GM18499 (cell line): ENCODE measurements around the gene SLC27A5.
"Not testable (repeated sequence)": the region's sequence is repeated elsewhere in the genome, so short reads cannot be mapped to it uniquely, and the experiment has no call there.

ENCODE experiments used
- ATAC-seq: cut with Tn5 transposase; IDR thresholded peaks from one replicate; pipeline ENCODE4 v1.9.1; 2021; ENCODE audit warnings: moderate number of reproducible peaks; ENCODE audit not compliant: insufficient read depth, unreplicated experiment

SLC27A5 gene

DNA sequence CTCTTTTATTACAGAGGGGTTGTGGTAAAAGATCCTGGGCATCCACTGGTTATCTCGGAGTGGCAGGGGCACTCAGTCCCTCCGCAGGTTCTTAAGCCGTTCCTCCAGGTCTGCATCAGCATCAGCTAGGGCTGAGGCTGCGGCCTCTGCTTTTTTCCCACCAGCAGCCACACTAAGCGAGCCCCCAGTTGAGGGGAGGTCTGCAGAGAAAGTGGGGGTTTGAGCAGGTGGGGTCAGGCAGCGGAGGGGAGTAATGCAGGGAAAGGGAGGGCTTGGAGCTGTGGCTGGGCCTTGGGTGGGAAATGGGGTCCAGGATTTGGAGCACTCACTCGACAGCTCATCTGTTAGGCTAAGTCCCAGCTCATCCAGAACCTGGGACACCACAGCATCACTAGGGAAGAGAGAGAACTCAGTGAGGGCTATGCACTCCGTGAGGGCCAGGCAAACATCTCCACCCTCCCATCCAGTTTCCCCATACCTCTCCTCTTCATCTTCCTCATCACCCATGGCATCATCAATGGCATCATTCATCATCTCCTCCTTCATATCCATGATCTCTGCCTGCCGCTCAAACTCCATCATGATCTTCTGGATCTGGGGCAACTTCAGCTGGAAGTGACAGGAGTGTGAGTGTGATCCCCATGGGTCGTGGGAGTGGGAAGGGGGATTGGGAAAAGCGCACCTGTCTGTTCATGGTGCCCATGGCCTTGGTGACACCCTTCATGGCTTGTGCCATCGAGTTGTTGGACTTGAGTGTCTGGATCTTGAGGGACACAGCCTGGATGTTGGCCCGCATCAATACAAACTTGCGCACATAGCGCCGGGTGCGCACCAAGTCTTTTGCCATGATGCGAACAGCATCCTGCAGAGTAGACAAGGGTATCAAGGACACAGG lies 40.0 kb upstream of the SLC27A5 start:
- ATAC-seq = no peak

DNA sequence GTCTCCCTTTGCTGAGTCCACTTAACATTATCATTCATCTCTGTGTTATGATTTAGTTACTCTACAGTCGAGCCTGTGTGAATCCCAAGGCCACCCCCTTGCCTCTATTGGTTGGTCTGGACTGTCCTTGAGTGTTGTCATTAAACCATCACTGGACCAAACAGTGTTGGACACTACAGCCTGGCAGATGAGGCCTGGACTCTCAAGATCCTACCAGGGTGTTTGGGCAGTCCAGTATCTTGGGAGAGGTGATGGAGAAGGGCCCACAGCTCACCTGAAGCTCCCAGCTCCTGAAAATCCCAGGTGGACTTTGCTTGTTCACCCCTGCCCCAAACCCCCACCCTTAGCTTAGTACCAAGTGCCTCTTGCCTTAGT lies 39.3 kb upstream of the SLC27A5 start:
- ATAC-seq = no peak

GRCh38 chr19:58550362-58551122 lies 38.8 kb upstream of the SLC27A5 start:
- ATAC-seq = no peak

DNA sequence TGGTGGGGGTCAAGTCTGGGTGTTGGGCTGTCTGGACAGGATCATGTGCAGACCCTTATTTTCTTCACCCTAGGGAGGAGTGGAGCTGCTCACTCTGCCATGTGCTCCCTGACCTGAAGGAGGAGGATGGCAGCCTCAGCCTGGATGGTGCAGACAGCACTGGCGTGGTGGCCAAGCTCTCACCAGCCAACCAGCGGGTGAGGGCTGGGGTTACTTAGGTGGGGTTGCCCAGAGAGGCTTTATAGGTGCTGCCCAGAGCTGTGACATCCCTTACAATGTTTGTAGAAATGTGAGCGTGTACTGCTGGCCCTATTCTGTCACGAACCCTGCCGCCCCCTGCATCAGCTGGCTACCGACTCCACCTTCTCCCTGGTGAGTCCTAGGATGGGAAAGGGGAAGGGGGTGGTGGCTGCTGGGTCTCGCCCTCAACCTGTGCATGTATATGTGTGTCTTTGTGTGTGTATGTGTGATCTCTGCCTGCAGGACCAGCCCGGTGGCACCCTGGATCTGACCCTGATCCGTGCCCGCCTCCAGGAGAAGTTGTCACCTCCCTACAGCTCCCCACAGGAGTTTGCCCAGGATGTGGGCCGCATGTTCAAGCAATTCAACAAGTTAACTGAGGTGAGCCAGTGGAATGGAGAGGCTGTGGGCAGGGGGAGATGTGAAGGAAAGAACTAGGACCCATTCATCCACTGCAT lies 38.0 kb upstream of the SLC27A5 start:
- no peak for ATAC-seq

- no peak for ATAC-seq
Measured at GRCh38 chr19:58548859-58549663, 37.3 kb upstream of the SLC27A5 start.

- ATAC-seq = no peak
Measured at GRCh38 chr19:58547323-58548312, 35.8 kb upstream of the SLC27A5 start.

DNA sequence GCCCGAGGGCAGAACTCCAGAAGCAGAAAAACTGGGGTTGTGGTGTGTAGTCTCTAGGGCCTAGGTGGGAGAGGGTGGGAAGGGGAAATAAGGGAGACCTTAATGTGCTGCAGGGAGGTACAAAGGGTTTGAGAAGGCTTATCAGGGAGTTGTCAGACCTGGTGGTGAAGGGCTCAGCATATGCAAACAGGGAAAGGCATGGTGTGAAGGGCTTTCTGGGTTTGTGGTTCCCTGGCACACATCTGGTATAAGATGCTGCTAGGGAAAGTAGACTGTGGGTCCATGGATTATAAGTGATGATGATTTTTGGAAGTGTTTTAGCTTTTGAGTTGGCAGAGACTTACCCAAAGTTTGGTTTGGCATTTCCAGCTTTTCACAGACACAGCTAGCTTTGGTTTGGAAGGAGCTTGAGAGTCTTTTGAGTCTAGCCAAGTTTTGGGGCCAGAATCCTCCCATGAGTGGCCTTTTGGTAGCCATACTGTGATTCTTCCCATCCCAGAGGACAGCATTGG lies 34.3 kb upstream of the SLC27A5 start:
- ATAC-seq = no peak

GRCh38 chr19:58545286-58546018 lies 33.7 kb upstream of the SLC27A5 start:
- no peak for ATAC-seq

DNA sequence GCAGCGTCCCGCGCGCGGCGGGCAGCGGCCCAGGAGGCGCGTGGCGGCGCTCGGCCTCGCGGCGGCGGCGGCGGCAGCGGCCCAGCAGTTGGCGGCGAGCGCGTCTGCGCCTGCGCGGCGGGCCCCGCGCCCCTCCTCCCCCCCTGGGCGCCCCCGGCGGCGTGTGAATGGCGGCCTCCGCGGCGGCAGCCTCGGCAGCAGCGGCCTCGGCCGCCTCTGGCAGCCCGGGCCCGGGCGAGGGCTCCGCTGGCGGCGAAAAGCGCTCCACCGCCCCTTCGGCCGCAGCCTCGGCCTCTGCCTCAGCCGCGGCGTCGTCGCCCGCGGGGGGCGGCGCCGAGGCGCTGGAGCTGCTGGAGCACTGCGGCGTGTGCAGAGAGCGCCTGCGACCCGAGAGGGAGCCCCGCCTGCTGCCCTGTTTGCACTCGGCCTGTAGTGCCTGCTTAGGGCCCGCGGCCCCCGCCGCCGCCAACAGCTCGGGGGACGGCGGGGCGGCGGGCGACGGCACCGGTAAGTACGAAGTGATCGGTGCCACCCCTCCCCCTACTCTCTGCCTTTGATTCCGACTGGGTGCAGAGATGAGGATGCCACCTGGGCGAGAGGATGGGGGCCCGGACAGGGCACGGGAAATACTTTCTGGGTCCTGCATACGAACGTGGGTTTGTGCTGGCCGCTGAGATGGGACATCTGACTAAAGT lies 32.9 kb upstream of the SLC27A5 start:
- ATAC-seq = peak; percentile 24

- ATAC-seq = peak; percentile 67
Measured at GRCh38 chr19:58543826-58544590, 32.2 kb upstream of the SLC27A5 start, which contains the start of gene TRIM28. Gene TRIM28 (plus strand): TSS chr19:58544064. CDS start chr19:58544758, 694 bp downstream.

DNA sequence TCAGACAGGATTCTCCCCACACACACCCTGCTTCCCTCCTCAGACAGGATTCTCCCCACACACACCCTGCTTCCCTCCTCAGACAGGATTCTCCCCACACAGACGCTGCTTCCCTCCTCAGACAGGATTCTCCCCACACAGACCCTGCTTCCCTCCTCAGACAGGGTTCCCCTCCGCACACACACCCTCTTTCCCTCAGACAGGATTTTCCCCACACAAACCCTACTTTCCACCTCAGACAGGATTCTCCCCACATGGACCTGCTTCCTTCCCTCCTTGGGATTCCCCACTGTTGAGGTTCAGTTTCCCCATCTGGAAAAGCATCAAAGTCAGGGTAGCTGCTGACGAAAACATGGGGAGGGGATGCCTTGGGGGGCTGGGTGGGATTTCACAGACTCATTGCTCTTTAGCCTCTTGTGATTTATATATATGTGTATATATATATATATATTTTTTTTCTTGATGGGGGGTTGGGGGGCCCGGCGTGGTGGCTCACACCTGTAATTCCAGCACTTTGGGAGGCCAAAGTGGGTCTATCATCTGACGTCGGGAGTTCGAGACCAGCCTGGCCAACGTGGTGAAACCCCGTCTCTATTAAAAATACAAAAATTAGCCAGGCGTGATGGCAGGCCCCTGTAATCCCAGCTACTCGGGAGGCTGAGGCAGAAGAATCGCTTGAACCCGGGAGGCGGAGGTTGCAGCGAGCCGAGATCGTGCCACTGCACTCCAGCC lies 31.0 kb upstream of the SLC27A5 start:
- ATAC-seq = not testable (repeated sequence)

DNA sequence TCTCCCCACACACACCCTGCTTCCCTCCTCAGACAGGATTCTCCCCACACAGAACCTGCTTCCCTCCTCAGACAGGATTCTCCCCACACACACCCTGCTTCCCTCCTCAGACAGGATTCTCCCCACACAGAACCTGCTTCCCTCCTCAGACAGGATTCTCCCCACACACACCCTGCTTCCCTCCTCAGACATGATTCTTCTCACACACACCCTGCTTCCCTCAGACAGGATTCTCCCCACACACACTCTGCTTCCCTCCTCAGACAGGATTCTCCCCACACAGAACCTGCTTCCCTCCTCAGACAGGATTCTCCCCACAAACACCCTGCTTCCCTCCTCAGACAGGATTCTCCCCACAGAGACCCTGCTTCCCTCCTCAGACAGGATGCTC lies 27.4 kb upstream of the SLC27A5 start:
- ATAC-seq = not testable (repeated sequence)

DNA sequence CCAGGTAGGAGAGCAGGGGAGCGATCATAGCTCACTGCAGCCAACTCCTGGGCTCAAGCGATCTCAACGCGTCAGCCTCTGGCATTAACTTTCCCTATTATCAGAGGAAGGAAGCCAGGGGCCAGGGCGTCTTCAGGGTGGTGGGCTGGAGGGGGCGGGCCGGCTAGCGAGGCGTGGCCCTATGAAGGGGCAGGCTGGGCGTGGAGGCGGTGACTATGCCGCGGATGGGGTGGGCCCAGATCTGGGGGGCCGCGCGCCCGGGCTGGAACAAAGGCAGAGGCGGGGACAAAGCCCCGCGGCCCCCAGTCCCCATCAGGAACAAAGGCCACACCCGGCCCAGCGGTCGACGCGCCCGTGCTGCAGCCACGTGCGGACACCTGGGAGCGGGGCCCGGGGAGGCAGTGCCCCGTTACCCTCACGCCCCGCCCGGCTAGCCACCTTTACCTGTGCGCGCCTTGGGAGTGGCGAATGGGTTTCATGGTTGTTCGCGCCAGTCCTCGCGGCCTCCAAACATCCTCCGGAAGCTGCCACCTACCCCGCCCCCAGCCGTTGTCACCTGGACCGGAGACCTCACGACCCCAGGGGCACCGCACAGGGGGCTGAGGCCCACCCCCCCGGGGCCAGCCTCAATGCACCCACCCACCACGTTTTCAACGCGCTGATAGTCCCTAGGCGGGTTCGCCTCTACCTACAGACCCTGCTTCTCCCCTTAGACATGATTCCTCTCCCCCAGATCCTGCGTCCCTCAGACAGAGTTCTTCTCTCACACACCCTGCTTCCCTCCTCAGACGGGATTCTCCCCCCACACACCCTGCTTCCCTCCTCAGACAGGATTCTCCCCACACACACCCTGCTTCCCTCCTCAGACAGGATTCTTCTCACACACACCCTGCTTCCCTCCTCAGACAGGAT lies 26.7 kb upstream of the SLC27A5 start:
- ATAC-seq = no peak

DNA sequence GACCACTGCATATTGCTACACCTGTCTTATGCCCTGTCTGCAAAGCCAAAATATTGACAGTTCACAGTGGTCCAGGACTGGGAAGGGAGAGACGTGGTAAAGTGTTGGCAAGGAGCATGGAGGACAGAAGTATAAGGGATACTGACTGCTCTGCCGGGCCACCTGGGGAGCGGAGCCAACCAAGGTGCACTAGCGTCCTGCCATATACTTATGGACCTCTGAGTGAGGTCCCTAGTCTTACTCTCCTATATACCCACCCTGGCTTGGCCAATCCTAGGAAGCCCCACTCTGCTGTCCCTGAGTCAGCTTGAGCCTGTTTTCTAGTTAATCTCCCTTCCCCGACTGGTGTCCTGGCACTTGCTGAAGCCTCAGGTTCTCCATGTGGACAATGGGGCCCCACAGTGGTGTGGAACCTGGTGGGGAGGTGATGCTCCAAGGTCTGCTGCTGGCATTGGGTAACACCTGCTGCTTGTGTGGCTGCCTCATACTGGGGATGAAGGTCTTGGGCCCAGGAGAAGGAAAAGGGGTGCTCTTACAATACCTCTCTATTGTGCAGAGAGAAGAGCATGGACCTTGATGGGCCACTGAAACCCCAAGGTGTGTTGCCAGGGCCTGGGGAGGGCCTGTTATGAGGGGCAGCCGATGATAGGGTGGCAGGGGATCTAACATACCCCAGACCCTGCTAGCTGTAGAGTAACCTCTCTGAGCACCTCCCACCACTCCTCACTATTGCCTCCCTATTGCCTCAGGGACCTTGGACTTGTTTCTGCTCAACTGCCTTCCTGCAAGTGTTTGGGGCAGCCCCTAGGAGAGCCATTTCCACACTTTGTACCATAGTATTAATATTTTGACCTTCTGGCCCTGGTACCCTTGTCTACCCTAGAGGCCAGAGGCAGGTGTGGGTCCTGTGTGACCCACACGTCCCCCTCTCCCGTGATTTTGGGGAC lies 25.3 kb upstream of the SLC27A5 start:
- no peak for ATAC-seq
